Head of caudate nucleus (tissue), 42 donors: Measurements from ENCODE around the gene TRIOBP.
A peak's percentile ranks its signal among the peaks of the same experiment; 100 is the strongest.

Experiments used
- DNase-seq, 42 donors: peaks; one replicate each; pipeline versions ENCODE4 v3.0.0 to v3.0.0-alpha.2; 2020 to 2021; ENCODE audit warnings: mixed read lengths in 7 of 42
- intact Hi-C: fragments of 100-400 bp; cut with DNase I; formaldehyde crosslinking; loops from one replicate; pipeline ENCODE4 v1.15.0; 2022

Gene TRIOBP

GRCh38 chr22:37740455-37741311 lies 43.8 kb downstream of the TRIOBP start:
- DNase-seq, result no peak
- intact Hi-C loops, result no loop called here

DNA sequence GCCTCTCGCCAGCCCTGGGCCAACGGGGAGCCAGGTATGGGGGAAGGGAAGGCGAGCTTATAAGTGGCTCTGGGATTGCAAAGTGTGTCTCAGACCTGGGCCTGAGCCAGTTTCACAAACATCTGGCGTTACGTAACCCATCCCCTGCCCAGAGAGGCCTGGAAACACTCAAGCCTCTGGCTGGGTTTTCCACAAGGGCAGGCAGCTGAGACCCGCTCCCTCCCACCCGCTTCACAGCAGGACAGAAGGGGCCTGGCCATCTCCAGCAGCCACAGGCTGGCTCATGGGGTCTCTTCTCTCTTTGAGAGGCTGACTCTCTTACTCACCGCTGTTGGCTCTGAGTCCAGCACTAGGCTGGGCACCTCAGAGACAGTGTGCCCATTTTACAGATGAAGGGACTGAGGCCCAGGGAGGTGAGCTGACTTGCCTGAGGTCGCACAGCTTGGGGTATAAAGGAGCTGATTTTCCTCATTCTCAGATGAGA lies 44.5 kb downstream of the TRIOBP start:
- DNase-seq, result peak in 24 of 42 donors; percentile 17 to 66 (median 36)
- intact Hi-C loops, result no loop called here

- no peak for DNase-seq
- intact Hi-C loops, result no loop called here
These were observed 45.7 kb downstream of the TRIOBP start for GRCh38 chr22:37742376-37743171.

- DNase-seq, result no peak
- intact Hi-C loops, result no loop called here
These were observed 47.7 kb downstream of the TRIOBP start for GRCh38 chr22:37744589-37744988.

GRCh38 chr22:37745548-37746365 lies 48.9 kb downstream of the TRIOBP start:
- peak; percentile 71 to 96 (median 90) for DNase-seq
- intact Hi-C loops, result no loop called here

DNA sequence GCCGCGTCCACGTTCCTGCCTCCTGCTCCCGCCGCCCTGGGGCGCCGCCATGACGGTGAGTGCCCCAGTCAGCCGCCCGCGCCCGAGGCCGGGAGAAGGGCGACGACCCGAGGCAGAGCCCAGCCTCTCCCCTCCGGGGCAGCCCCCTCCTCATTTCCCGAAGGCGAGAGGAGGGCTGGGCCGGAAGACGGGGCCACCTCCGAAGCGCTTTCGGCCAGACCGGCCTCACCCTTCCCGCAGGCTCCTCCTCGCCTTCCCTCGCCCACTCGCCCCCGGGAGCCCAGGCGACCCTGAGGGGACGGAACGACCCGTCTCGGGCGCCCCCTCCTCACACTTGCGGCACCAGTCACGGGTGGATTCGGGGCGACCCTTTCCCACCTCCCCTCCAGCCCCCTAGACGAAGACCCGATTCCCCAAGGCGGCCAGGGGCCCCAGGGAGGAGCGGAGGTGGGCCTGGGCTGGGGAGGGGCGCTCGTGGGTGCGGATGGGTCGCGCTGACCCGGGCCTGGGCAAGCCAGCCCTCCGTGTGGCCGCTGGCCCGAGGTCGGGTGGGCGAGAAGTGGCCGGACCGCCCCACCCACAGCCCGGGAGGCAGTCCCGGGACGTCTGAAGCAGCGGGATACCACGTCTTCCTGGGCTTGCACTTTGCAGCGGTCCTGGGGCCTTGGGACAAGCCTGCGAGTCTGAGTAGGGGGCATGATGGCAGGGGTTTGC lies 49.7 kb downstream of the TRIOBP start:
- DNase-seq, result peak in 9 of 42 donors; percentile 12 to 44 (median 21)
- intact Hi-C loops, result no loop called here

GRCh38 chr22:37747080-37747714 lies 50.3 kb downstream of the TRIOBP start:
- no peak for DNase-seq
- intact Hi-C loops, result no loop called here

DNA sequence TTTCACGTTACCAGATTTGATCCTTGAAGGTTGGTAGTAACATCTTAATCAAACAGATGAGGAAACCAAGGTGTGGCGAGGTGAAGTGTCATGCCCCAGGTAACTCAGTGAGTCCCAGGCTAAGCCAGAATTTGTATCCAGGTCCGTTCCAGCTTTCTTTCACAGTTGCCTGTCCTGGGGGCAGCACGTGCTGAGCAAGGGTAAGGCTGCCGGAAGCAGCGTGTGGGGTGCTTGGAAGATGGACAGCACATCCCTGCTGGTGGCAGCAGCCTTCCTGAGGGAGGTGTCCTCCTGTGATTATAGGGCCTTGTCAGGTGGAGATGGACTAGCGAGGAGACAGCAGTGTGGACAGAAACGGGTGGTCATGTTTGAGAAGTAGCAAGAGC lies 50.9 kb downstream of the TRIOBP start:
- intact Hi-C loops, result no loop called here
- no peak for DNase-seq

- intact Hi-C loops, result no loop called here
- no peak for DNase-seq
These were observed 51.8 kb downstream of the TRIOBP start for GRCh38 chr22:37748659-37749058.

DNA sequence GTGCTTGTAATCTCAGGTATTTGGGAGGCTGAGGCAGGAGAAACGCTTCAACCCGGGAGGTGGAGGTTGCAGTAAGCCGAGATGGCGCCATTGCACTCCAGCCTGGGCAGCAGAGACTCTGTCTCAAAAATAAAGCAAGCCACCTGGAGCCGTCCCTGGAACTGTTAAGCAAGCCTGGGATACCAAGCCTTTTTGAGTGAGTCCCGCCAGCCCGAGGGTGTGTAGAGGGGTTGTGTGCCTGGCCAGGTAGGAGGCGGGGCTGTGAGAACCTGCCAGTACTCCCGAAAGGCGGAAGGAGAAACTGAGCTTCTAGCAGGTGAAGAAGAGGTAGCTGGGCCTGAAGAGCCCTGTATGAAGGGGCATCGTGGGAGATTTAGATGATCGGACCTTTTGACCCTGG lies 52.4 kb downstream of the TRIOBP start:
- intact Hi-C loops, result no loop called here
- DNase-seq, result no peak

DNA sequence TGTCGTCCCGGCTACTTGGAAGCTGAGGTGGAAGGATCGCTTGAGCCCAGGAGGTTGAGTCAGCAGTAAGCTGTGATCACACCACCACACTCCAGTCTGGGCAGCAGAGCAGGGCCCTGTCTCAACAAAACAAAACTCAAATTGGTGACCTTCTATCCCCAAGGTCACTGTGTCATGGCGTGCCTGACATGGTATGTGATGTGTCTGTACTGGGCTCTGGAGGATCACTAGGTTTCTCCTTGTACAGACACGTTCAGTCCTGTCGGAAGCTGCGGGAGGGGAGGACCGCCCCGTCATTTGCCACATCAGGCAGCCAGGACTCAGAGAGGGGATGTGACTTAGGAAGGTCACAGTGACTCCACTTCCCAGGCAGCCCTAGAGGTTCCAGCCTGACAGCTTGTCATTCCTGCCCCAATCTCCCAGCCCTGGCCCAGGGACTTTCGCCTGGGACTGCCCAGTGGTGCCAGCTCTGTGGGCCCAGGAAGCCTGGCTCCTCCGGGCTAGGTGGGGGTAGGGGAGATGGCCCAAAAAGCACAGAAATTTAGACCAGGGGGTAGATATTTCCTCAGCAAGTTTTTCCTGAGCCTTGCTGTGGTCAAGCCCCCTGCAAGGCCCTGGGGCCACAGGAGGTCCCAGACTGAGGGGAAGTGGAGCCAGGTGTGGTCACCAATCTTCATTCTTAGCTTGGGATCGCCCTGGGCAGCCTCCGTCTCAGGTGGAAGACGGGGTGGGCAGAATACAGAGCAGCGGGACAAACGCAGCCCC lies 53.2 kb downstream of the TRIOBP start:
- DNase-seq, result no peak
- intact Hi-C loops, result no loop called here

- intact Hi-C loops, result no loop called here
- DNase-seq, result no peak
These were observed 53.8 kb downstream of the TRIOBP start for GRCh38 chr22:37750596-37751162.

DNA sequence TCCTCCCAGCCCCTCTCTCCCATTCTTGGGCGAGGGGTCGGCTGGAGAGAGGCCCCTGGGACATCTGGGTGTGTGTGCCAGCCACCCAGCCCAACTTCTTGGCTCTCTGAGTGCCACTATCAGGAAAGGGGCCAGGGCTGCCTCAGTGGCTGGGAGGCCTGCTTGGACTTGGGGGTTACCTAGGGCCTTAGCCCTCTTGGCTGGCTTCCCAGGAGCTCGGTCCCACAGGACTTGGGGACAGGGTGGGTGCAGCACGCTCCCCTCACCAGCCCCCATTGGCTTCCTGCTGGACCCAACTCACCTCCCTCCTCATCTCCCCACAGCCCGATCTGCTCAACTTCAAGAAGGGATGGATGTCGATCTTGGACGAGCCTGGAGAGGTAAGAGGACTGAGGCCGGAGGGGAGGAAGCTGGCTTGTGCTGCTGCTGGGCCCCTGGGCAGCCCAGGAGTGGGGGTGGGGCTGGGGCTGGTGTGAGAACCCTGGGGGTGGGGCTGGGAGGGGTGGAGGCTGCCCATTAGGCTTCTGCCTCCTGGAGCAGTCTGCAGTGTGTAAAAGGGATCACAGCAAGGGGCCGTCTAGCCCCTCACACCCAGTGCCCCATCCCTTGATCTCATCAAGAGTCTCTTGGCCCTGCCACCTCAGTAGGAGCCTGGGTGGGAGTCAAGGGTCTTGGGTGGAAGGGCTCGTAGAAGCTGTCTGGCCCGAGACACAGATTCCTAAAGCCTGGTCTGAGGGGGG lies 54.8 kb downstream of the TRIOBP start:
- intact Hi-C loops, result no loop called here
- DNase-seq, result no peak

- intact Hi-C loops, result no loop called here
- DNase-seq, result peak in 33 of 42 donors; percentile 16 to 66 (median 41)
These were observed 55.6 kb downstream of the TRIOBP start for GRCh38 chr22:37752189-37753087.

DNA sequence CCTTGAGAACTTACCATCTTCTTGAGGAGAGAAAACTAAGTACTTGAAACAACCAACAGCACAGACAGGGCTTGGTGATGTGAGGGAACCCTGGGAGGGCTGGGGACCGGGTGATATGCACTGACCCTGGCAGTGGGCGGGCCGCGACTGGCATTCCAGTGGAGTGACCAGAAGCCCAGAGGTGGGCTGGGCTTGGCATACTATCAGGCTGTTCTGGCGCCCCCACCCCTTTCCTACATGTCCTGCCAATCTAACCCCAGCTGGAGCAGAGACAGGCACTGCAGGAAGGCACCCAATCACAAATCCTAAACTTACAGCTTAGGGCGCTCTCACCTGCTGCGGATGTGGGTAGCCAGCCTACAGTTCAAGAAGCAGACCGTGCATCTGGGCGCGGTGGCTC lies 56.9 kb downstream of the TRIOBP start:
- no peak for DNase-seq
- intact Hi-C loops, result no loop called here

GRCh38 chr22:37757663-37758062 lies 60.8 kb downstream of the TRIOBP start:
- no peak for DNase-seq
- intact Hi-C loops, result no loop called here
